ENCODE measurements around the gene ADGRF3. TPM values are rescaled to one million over a fixed set of nuclear protein-coding genes. Genes with fewer than 3 reads are reported as not detected.

ADGRF3 gene
- total and polyA plus RNA-seq, 2 donors (not counting 1 experiment from before 2014, with no cell fraction given), result 0.47 to 1.00 TPM

GRCh38 chr2:26327291-26328272 is 19.0 kb downstream of the ADGRF3 start:
- H3K27me3 Mint-ChIP-seq, result no peaks in the 10 kb centered on the region
- CTCF ChIA-PET, result interaction anchor here (0.7 to 1.4 kb wide), 5 partner anchors 69 to 336 kb away, joined by 3 to 5 read pairs (median 4); partner anchors contain the start of gene HADHA
- Histone ChIP-seq H3K4me2 (replicated peaks; ENCODE audit: low read depth, low read length, poor library complexity, severe bottlenecking) (no peak overlapping the region), H3K27ac (ENCODE audit: low read length in 2 of 2) (no peak overlapping the region), H3K4me3 (ENCODE audit: control extremely low read depth in 1 of 5, extremely low read depth in 1 of 5, insufficient read depth in 1 of 5, low read depth in 2 of 5, low read length in 4 of 5) (no peak overlapping the region), H3K27me3 (replicated peaks in 1 of 4; ENCODE audit: control extremely low read depth in 1 of 4, control insufficient read depth in 3 of 4, insufficient read depth in 4 of 4, low read length in 3 of 4) (no peaks in the 10 kb centered on the region), H2AFZ (ENCODE audit: insufficient read depth, low read depth, low read length, poor library complexity, severe bottlenecking) (no peak overlapping the region), H3K9me3 (ENCODE audit: control extremely low read depth in 1 of 3, control insufficient read depth in 2 of 3, insufficient read depth in 1 of 3, low read length in 2 of 3) (peaks cover 0 to 2% (median 0%) of the 10 kb centered on the region in 3 donors), H3K4me1 (ENCODE audit: control insufficient read depth in 2 of 2, insufficient read depth in 2 of 2, low read length in 2 of 2) (peaks cover 2 to 5% of the 10 kb centered on the region in 2 donors), H3K79me2 (ENCODE audit: control insufficient read depth, insufficient read depth, low read length) (no peaks in the 10 kb centered on the region), H3K9ac (ENCODE audit: low read length) (no peak overlapping the region), H3K36me3 (replicated peaks in 1 of 2; ENCODE audit: control extremely low read depth in 1 of 2, control insufficient read depth in 1 of 2, extremely low read depth in 1 of 2, insufficient read depth in 2 of 2, low read length in 1 of 2) (no peaks in the 10 kb centered on the region), H4K20me1 (ENCODE audit: control insufficient read depth, insufficient read depth, low read length, poor library complexity, severe bottlenecking) (no peaks in the 10 kb centered on the region)
- no peak overlapping the region for H3K27ac Mint-ChIP-seq
- DNase-seq (no peak), ATAC-seq (ENCODE audit: low read depth) (no peak)
- WGBS (ENCODE audit: insufficient coverage), result no CpG with 5 or more reads among the region's 5 CpGs
- H3K4me3 Mint-ChIP-seq, result no peak overlapping the region
- intact Hi-C loops (cut with micrococcal nuclease), result no loop called here
- TF ChIP-seq EZH2 (IDR thresholded peaks at IDR 0.05; ENCODE audit: borderline replicate concordance, insufficient read depth, low read depth, low read length, poor library complexity, severe bottlenecking) (no peak), CTCF (IDR thresholded peaks at IDR 0.05) (no peak)
- no peaks in the 10 kb centered on the region for H3K9me3 Mint-ChIP-seq (ENCODE audit: insufficient read depth)
- H3K4me1 Mint-ChIP-seq, result peaks cover 6% of the 10 kb centered on the region
- POLR2A ChIA-PET, result no interaction called here

- ATAC-seq (ENCODE audit: low read depth), result no peak
- Histone ChIP-seq H3K4me2 (replicated peaks; ENCODE audit: low read depth, low read length, poor library complexity, severe bottlenecking) (no peak overlapping the region), H3K9me3 (ENCODE audit: control extremely low read depth in 1 of 3, control insufficient read depth in 2 of 3, insufficient read depth in 1 of 3, low read length in 2 of 3) (peaks cover 0 to 2% (median 0%) of the 10 kb centered on the region in 3 donors), H4K20me1 (ENCODE audit: control insufficient read depth, insufficient read depth, low read length, poor library complexity, severe bottlenecking) (no peaks in the 10 kb centered on the region), H3K27me3 (replicated peaks in 1 of 4; ENCODE audit: control extremely low read depth in 1 of 4, control insufficient read depth in 3 of 4, insufficient read depth in 4 of 4, low read length in 3 of 4) (no peaks in the 10 kb centered on the region), H3K4me3 (ENCODE audit: control extremely low read depth in 1 of 5, extremely low read depth in 1 of 5, insufficient read depth in 1 of 5, low read depth in 2 of 5, low read length in 4 of 5) (no peak overlapping the region), H2AFZ (ENCODE audit: insufficient read depth, low read depth, low read length, poor library complexity, severe bottlenecking) (no peak overlapping the region), H3K79me2 (ENCODE audit: control insufficient read depth, insufficient read depth, low read length) (no peaks in the 10 kb centered on the region), H3K36me3 (replicated peaks in 1 of 2; ENCODE audit: control extremely low read depth in 1 of 2, control insufficient read depth in 1 of 2, extremely low read depth in 1 of 2, insufficient read depth in 2 of 2, low read length in 1 of 2) (no peaks in the 10 kb centered on the region), H3K27ac (ENCODE audit: low read length in 2 of 2) (no peak overlapping the region), H3K4me1 (ENCODE audit: control insufficient read depth in 2 of 2, insufficient read depth in 2 of 2, low read length in 2 of 2) (peaks cover 2 to 5% of the 10 kb centered on the region in 2 donors), H3K9ac (ENCODE audit: low read length) (no peak overlapping the region)
- DNase-seq, result no peak
- no CpG with 5 or more reads among the region's 1 CpG for WGBS (ENCODE audit: insufficient coverage)
- H3K4me3 Mint-ChIP-seq, result no peak overlapping the region
- POLR2A ChIA-PET, result no interaction called here
- TF ChIP-seq CTCF (IDR thresholded peaks at IDR 0.05) (no peak), EZH2 (IDR thresholded peaks at IDR 0.05; ENCODE audit: borderline replicate concordance, insufficient read depth, low read depth, low read length, poor library complexity, severe bottlenecking) (no peak)
- H3K27me3 Mint-ChIP-seq, result no peaks in the 10 kb centered on the region
- H3K9me3 Mint-ChIP-seq (ENCODE audit: insufficient read depth), result no peaks in the 10 kb centered on the region
- CTCF ChIA-PET, result interaction anchor here (0.9 to 1.4 kb wide), 3 partner anchors 68 to 238 kb away, joined by 3 to 5 read pairs (median 4); partner anchors contain the start of gene HADHA
- H3K4me1 Mint-ChIP-seq, result peaks cover 6% of the 10 kb centered on the region
- no peak overlapping the region for H3K27ac Mint-ChIP-seq
- intact Hi-C loops (cut with micrococcal nuclease), result no loop called here
These were observed 20.1 kb downstream of the ADGRF3 start for GRCh38 chr2:26326514-26326913.
